Stimulated activated CD8-positive, alpha-beta memory T cell treated with anti-CD3 and anti-CD28 coated beads, Interleukin-12 subunit alpha, Interleukin-12 subunit beta, amount 100 ng/mL, for 24 hours (primary cell): Measurements from ENCODE around the gene PREP.
"Not testable (repeated sequence)": the region's sequence is repeated elsewhere in the genome, so short reads cannot be mapped to it uniquely, and the experiment has no call there.

Experiments used
- DNase-seq: peaks from one replicate; pipeline ENCODE4 v3.0.0-alpha.2; 2020; ENCODE audit errors: extremely low read depth

Gene PREP

GRCh38 chr6:105402939-105403935, at the start of gene PREP:
Gene PREP, minus strand, starts transcription at chr6:105403082. Its CDS starts 191 bp downstream, at chr6:105402891.
- DNase-seq = peak; percentile 69

GRCh38 chr6:105452376-105452775, 49.5 kb upstream of the PREP start:
- DNase-seq = no peak

- no peak for DNase-seq
Observed at GRCh38 chr6:105449756-105450390, 47.0 kb upstream of the PREP start.

- DNase-seq = no peak
Observed at GRCh38 chr6:105445481-105445880, 42.6 kb upstream of the PREP start.

- no peak for DNase-seq
Observed at GRCh38 chr6:105443941-105444340, 41.1 kb upstream of the PREP start.

GRCh38 chr6:105442369-105442768, 39.5 kb upstream of the PREP start:
- no peak for DNase-seq

GRCh38 chr6:105437236-105437635, 34.4 kb upstream of the PREP start:
- DNase-seq = no peak

- DNase-seq = no peak
Observed at GRCh38 chr6:105433723-105434122, 30.8 kb upstream of the PREP start.

GRCh38 chr6:105432797-105433196, 29.9 kb upstream of the PREP start:
- no peak for DNase-seq

- no peak for DNase-seq
Observed at GRCh38 chr6:105431226-105431625, 28.3 kb upstream of the PREP start.

GRCh38 chr6:105430685-105431084, 27.8 kb upstream of the PREP start:
- DNase-seq = no peak

GRCh38 chr6:105429676-105430075, 26.8 kb upstream of the PREP start:
- DNase-seq = no peak

- no peak for DNase-seq
Observed at GRCh38 chr6:105428342-105428957, 25.6 kb upstream of the PREP start.

- DNase-seq = peak; percentile 15
Observed at GRCh38 chr6:105424175-105424783, 21.4 kb upstream of the PREP start.

- not testable (repeated sequence) for DNase-seq
Observed at GRCh38 chr6:105416971-105417370, 14.1 kb upstream of the PREP start.

GRCh38 chr6:105409734-105410133, 6.9 kb upstream of the PREP start:
- no peak for DNase-seq

GRCh38 chr6:105402090-105402938, 568 bp downstream of the PREP start:
- peak; percentile 1 for DNase-seq

- DNase-seq = no peak
Observed at GRCh38 chr6:105401247-105402089, 1.4 kb downstream of the PREP start.

GRCh38 chr6:105400501-105400900, 2.4 kb downstream of the PREP start:
- no peak for DNase-seq

- no peak for DNase-seq
Observed at GRCh38 chr6:105398859-105399258, 4.0 kb downstream of the PREP start.
